ENCODE data around the gene ZNF597.
A peak's percentile ranks its signal among the peaks of the same experiment; 100 is the strongest.
"Not testable (repeated sequence)": the region's sequence is repeated elsewhere in the genome, so short reads cannot be mapped to it uniquely, and the experiment has no call there.

ZNF597 gene

GRCh38 chr16:3474870-3475269 is 31.6 kb upstream of the ZNF597 start:
- DNase-seq, result not testable (repeated sequence)

DNA sequence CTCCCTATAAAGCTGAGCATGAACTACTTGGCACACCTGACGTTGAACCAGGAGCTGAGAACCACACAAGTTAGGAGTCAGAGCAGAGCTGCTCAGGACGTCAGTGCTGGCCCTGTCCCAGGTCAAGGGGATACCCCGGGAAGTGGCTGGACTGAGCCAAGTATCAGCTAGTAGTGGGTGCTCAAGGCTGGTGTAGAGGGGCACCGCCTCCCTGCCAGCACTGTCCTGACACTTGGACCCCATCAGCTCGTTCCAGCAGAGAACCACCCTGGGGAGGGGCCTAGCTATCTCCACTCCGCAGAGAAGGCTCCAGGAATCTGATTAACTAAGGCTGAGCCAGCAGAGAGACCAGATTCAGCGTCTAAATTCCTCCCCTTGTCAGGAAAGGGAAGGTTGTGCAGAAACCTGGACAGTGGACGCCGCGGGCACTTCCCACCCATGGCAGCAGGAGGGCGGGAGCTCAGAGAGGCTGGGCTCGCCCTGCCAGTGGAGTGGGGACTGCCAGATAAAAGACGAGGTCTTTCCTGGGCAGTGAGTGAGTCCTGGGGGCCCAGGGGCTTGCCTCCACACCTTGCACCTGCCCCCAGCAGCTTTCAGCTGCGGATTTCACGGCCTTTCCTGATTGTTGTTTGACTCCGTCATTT is 31.0 kb upstream of the ZNF597 start:
- peak; percentile 89 for DNase-seq

- not testable (repeated sequence) for DNase-seq
Measured at GRCh38 chr16:3473596-3473943, 30.3 kb upstream of the ZNF597 start.

- no peak for DNase-seq
Measured at GRCh38 chr16:3472878-3473595, 29.7 kb upstream of the ZNF597 start.

GRCh38 chr16:3471518-3472176 is 28.3 kb upstream of the ZNF597 start:
- DNase-seq, result no peak

DNA sequence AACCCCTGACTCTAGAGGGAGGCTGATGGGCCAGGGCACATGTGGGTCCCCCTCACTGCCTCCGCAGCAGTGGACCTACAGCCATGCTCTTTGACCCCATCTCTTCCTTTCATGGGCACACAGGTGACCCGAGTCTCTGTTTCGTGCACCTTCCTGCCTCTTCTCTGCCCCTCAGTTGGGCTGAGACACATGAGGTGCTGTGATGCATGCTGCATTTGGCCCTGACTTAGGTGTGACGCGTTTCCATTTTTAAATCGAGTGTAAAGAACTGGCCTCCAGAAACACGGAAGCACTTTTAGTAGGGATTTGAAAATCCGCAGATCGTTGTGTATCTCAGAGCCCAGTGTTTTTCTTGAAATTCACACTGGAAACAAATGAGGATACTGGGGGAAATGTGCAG is 27.4 kb upstream of the ZNF597 start:
- DNase-seq, result no peak

DNA sequence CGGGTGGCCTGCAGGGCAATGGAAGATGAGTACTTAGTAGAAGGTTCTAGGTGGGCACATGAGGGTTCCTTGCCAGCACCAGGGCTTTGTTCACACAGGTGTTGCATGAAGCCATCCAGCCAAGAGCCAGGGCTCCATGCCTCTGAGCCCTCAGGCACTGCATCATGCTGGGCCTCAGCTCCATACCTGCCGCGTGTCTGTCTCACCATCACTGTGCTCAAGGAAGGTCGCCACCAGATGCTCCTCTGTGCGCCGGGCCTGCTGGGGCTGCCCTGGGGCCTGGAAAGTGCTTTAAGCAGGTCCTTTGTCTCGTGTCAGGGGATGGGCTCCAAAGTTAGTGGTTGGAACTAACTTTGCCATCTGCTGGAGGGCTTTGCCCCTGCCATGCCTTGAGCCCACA is 26.4 kb upstream of the ZNF597 start:
- DNase-seq, result no peak

- no peak for DNase-seq
Measured at GRCh38 chr16:3468501-3468900, 25.2 kb upstream of the ZNF597 start.

DNA sequence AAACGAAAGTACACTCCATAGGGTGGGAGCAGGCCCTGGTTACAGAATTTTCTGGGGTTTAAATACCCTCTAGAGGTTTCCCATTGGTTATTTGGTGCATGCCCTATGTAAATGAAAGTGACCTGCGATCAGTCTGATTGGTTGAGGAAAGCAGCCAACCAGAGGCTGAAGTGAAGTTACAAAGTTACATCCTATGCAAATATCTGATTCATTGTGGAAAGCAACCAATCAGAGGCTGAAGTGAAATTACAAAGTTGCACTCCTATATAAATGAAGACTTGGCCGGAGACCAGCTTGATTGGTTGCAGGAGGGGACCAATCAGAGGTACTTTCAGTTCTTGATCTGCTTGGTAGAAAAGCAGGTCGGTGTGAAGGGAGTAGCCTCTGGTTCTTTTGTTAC is 24.6 kb upstream of the ZNF597 start:
- peak; percentile 67 for DNase-seq

DNA sequence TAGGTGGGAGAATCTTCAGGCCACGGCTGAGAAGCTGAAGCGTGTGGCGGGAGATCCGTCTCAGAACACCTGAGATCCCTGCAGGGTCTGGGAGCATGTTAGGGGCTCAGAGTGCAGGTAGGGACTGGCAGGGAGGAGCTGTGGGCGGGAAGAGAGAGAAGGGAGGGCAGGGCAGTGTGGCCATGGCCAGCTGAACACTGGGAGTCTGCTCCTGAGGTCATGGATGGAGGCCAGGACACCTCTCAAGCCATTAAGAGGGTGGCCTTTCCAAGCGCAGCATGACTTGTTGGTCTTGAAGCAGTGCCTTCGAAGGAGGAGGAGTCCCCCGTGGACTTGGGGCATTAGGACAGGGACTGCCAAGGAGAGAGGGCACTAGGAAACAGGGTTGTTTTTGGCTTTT is 23.9 kb upstream of the ZNF597 start:
- DNase-seq, result no peak

DNA sequence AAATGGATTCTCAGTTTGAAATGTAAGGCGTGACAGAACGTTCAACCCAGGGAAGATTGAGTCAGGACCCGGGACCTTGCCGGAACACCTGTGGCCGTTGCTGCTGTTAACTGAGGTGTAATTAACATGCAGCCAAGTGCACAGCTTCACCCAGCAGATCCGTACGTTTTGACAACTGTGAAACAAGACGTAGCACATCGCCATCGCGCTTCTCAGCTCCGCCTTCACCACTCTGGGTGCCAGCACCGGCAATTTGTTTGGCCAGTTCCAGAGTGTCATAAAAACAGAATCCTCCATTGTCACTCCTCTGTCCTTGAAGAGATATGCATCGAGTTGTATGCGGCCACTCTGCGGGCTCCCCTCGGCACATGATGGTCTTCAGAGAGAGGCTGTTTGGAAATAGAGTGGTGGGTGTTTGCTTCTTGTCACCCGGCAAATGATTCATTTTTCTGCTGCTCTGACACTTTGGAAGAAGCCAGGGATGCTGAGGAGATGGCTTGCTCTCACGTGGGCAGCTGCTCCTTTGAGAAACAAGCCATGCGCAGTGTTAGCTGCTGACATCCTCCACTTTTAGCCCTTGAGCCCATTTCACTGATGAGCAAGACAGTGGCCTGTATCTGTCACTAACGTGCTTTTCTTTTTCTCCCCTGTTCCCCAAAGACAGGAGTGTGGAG is 22.7 kb upstream of the ZNF597 start:
- no peak for DNase-seq

GRCh38 chr16:3465301-3465700 is 22.0 kb upstream of the ZNF597 start:
- no peak for DNase-seq

DNA sequence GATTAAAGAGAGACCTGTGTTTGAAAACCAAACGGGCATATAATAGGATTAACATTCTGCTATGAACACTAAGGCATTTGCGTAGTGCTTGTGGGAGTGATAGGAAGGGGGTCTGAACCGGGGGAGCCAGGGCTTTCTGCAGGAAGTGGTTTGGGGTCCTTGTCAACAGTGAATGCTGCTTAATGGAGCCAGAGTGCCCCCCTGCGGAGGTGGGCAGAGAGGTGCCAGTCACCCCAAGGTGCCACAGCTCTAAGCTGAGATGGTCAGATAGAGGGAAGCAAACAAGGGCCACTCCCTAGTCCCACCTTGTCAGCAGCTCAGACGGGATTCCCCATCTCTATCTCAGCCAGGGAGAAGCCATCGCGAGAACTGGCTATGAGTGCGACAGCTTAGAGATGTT is 17.8 kb upstream of the ZNF597 start:
- DNase-seq, result peak; percentile 65

DNA sequence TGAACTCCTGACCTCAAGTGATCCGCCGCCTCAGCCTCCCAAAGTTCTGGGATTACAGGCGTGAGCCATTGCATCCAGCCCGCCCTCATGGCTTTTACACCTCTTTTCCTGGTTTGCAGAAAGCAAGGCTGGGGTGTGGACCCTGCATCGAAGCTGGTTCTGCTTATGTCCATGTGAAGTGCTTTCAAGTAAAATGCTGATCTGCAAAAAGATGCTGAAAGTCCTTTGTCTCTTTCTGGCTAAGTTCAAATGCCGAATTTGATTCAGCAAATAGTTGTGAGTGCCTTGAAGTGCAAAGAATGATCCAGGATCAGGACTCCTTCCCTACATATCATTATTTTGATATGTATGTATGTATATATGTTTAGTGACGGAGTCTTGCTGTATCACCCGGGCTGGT is 17.3 kb upstream of the ZNF597 start:
- DNase-seq, result no peak

GRCh38 chr16:3460121-3460520 is 16.8 kb upstream of the ZNF597 start:
- DNase-seq, result no peak

- peak; percentile 85 for DNase-seq
Measured at GRCh38 chr16:3459401-3460090, 16.2 kb upstream of the ZNF597 start.

DNA sequence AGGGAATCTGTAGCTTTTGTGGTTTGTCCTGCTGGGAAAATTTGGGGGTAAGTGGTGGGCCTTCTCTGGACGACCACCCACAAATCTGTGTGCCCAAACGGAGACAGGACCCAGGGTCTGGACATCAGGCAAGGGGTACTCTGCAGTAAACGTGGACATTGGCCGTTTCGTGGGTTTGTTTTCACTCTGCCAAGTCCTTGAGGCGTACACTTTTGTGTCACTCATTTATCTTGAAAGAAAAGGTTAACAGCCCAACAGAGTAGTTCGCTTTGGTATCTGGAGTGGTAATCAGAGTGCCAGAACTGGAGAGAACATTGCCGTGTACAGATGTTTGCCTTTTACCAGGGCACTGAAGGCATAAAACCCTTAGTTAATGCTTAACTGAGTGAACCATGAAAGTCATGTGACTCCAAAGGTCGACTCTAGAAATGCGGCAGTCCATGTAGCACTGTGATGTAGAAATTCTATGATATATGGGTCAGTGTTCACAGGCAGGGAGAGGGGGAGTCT is 15.6 kb upstream of the ZNF597 start:
- DNase-seq, result peak; percentile 74

DNA sequence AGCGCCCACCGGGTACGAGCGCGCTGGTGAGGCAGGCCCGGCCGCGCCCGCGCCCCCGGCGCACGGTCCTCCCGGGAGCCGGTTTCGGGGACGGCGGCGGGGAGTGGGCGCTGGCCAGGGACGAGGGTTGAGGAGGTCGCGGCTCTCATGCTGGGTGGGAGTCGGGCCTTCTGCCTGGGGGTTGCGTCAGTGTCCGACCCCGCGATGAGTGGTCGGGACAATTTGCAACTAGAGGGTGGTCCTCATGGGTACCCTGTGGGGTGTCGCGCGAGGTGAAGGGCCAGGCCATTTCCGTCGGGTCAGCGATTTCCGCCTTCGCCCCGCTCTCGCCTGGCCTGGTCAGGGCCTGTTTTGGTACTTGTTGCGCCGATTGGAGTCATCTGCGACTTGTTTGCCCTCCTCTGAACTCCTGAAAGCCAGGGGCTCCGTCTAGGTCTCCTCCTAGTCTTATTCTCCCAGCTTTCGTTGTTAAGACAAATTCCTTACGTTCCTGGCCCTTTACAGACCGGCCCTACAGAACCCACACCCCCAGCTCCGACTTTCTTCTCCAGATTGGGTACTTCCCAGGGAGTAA is 15.1 kb upstream of the ZNF597 start:
- peak; percentile 36 for DNase-seq

GRCh38 chr16:3457434-3458252 is 14.3 kb upstream of the ZNF597 start:
- peak; percentile 94 for DNase-seq

DNA sequence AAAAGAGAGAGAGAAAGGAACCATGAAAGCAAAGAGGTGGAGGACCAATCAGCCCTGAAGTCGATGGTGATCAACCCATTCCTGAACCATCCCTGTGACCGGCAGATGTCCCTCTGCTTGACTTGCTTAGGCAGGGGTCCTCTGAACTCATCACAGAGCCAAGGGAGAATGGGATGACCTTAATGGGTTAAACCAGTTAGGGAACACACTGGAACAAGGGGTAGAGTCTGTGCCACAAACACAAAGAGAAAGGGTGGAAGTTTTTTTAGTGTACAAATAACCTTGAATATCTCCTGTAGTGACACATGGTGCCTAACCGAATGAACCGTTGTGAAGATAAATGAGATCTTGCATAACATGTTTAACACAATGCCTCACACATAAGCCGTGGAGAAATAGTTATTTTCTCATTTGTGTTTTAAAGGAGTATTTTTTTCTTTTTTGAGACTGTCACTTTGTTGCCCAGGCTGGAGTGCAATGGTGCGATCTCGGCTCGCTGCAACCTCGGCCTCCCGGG is 11.4 kb upstream of the ZNF597 start:
- no peak for DNase-seq

DNA sequence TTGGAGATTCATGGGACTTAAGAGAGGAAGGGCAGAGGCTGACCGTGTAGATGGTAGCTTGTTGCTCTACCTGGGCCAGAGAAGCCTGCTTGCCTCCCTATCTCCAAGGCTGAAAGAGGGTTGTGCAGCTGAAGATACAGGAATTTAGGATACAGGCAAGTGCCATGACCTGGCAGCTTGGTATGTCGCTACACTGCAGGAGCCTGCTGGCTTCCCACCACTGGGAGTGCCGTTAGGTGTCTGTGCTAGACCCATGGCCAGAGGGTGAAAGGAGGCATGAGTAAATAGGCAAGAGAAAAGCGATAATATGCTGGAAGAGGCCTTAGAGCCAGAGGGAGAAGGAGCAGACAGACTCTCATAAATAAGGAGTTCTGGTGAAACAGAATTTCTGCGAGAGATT is 10.8 kb upstream of the ZNF597 start:
- no peak for DNase-seq

DNA sequence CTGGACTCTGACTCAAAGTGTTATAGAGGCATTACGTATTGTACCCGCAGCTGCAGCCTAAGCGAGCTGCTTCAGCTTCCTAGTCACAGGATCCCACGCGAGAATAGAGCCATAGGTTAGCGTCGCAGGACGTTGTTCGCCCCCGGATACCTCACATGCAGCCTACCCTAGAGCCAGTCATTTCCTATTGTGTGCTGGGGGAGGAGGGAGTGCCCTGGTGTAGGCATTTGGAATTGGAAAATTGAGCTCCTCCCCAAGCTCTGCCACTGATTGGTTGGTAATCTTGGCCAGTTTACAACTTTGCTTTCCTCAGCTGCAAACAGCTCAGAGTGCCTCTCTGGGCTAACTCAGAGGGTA is 706 bp upstream of the ZNF597 start:
- DNase-seq, result peak; percentile 74

Data from hematopoietic multipotent progenitor cell treated with erythropoietin and hydrocortisone succinate and interleukin-3 and kit ligand, for 6 days (in vitro differentiated cells).